ENCODE data around the gene HNRNPUL1. TPM values are rescaled to one million over a fixed set of nuclear protein-coding genes. Genes with fewer than 3 reads are reported as not detected.
"Not testable (repeated sequence)": the region's sequence is repeated elsewhere in the genome, so short reads cannot be mapped to it uniquely, and the experiment has no call there.

HNRNPUL1 gene
- total and polyA plus RNA-seq, 12 donors = 55.5 to 151 (median 106) TPM

DNA sequence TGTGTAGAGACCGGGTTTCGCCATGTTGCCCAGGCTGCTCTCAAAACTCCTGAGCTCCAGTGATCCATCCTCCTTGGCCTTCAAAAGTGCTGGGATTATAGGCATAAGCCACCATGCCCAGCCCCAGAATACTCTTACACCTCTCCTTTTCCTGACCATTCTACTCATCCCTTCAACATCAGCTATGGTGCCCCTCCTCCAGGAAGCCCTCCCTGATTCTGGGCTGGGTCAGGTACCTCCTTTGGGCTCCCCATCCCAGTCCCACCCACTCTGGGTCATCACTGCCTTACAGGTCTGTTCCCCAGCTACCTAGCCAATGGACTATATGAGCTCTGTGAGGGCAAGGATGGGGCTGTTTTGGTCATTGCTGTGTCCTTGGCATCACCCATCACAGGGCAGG lies 80.0 kb downstream of the HNRNPUL1 start:
- Histone ChIP-seq H3K27me3 (no peaks in the 10 kb centered on the region), H3K36me3 (peaks cover 0 to 97% (median 20%) of the 10 kb centered on the region in 9 donors), H3K4me1 (peaks cover 0 to 32% (median 2%) of the 10 kb centered on the region in 9 donors), H3K27ac (no peak overlapping the region), H3K9me3 (no peaks in the 10 kb centered on the region), H3K4me3 (no peak overlapping the region)
- no peak for ATAC-seq
- WGBS, 2 donors = 97 to 100% methylated on average over 2 of the region's 2 CpGs
- no peak for DNase-seq
- intact Hi-C loops (cut with DNase I) = no loop called here
- TF ChIP-seq, protein P1, sequence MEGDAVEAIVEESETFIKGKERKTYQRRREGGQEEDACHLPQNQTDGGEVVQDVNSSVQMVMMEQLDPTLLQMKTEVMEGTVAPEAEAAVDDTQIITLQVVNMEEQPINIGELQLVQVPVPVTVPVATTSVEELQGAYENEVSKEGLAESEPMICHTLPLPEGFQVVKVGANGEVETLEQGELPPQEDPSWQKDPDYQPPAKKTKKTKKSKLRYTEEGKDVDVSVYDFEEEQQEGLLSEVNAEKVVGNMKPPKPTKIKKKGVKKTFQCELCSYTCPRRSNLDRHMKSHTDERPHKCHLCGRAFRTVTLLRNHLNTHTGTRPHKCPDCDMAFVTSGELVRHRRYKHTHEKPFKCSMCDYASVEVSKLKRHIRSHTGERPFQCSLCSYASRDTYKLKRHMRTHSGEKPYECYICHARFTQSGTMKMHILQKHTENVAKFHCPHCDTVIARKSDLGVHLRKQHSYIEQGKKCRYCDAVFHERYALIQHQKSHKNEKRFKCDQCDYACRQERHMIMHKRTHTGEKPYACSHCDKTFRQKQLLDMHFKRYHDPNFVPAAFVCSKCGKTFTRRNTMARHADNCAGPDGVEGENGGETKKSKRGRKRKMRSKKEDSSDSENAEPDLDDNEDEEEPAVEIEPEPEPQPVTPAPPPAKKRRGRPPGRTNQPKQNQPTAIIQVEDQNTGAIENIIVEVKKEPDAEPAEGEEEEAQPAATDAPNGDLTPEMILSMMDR (IDR thresholded peaks at IDR 0.05) = no peak

DNA sequence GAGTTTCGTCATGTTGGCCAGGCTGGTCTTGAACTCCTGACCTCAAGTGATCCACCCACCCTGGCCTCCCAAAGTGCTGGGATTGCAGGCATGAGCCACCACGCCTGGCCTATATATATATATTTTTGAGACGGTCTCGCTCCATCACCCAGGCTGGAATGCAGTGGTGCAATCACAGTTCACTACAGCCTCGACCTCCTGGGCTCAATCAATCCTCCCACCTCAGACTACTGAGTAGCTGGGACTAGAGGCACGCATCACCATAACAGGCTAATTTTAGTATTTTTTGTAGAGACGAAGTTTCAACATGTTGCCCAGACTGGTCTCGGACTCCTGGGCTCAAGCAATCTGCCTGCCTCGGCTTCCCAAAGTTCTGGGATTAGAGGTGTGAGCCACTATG lies 82.7 kb downstream of the HNRNPUL1 start:
- H3K27ac ChIP-seq; intact Hi-C loops (cut with DNase I); DNase-seq; ATAC-seq; H3K9me3 ChIP-seq; H3K4me3 ChIP-seq; H3K27me3 ChIP-seq: not testable (repeated sequence)
- peaks cover 0 to 46% (median 22%) of the 10 kb centered on the region in 9 donors for H3K4me1 ChIP-seq
- WGBS, 2 donors = 92 to 97% methylated on average over 9 of the region's 9 CpGs
- H3K36me3 ChIP-seq = peaks cover 0 to 69% (median 8%) of the 10 kb centered on the region in 9 donors

DNA sequence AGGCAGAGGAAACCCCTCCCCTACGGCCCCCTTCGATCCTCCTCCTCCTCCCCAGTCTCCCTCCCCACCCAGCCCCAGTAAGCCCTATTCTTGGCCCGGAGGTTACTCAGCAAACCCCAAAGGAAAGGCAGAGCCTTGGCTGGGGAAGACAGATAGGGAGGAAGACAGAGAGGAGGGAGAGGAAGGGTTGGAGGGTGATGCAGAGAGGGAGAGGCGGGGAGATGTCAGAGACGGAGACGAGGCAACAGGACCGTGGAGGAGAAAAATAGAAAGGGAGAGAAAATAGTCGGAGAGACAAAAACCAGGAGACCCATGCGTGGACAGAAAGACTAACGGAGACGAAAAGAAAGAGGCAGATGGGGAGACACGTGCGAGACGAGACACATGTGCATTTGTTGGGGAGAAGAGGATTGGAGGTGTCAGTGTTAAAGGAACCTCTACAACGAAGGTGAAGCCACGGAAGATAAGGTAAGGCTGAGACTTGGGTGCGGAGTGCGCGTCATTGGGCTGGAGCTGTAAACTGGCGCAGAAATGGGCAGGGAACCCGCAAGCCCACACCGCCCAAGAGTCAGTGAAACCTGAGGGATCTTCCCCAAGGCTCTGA lies 86.7 kb downstream of the HNRNPUL1 start:
- peaks cover 0 to 62% (median 43%) of the 10 kb centered on the region in 9 donors for H3K4me1 ChIP-seq
- H3K27me3 ChIP-seq = peaks cover 0 to 5% (median 0%) of the 10 kb centered on the region in 7 donors
- H3K9me3 ChIP-seq = no peaks in the 10 kb centered on the region
- peak in 1 of 2 donors; percentile 26 for DNase-seq
- H3K27ac ChIP-seq = peak overlapping the region in 9 of 10 donors; percentile 81 to 98 (median 95)
- TF ChIP-seq, protein P1 (IDR thresholded peaks at IDR 0.05) = no peak
- peaks cover 0 to 32% (median 6%) of the 10 kb centered on the region in 9 donors for H3K36me3 ChIP-seq
- ATAC-seq = peak in 1 of 8 donors; percentile 19
- intact Hi-C loops (cut with DNase I) = loop anchor here in 8 of 10 donors (5.0 to 10.0 kb wide), 5 partner anchors 39 to 144 kb away; partner anchors contain the start of genes CCDC97 (in 6 of the 8), DMAC2 (in 1 of the 8), ERICH4 (in 1 of the 8) and HNRNPUL1 (in 1 of the 8)
- 11 to 16% methylated on average over 22 of the region's 22 CpGs for WGBS, 2 donors
- H3K4me3 ChIP-seq = peak overlapping the region; percentile 63 to 98 (median 79)

DNA sequence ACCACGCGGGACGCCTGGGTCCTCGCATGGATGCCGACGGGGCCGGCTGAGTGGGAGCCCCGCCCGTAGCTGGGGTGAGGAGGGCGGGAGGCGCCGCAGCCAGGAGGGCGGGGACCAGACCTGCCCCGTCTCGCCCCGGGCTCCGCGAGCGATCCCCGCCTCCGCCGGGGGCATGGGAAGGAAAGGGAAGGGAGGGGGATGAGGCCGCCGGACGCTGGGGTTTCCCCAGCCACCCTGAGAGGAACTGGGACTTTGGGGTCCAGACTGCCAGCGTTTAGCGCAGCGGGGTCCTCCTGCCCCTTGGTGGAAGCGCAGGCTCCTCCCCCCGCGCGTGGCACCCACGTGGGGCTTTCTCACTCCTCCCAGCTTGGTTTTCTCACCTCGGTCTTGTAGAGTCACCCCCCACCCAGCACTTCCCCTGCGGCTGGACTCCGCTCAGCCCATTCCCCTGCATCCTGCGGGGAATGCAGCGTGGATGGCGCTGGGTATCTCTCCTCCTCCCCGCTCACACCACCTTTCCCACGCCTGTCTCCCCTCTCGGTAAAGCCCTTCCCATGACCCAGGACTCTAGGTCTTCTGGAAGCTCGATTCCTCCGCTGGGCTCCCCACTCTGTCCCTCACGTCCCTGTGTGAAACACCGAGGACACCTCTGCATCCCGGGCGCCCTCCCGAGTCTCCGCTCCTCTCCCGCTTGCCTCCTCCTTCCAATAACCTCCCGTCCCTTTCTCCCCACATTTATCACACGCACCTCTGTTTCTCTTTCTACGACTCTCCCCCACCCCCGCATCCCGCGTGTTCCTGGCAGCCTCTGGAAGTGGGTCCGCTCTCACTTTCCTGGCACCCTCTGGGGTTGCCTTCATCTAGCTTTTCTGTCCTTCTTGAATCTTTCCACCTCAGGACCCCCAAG lies 87.4 kb downstream of the HNRNPUL1 start:
- Histone ChIP-seq H3K4me1 (peaks cover 0 to 65% (median 43%) of the 10 kb centered on the region in 9 donors), H3K4me3 (peak overlapping the region; percentile 63 to 98 (median 79)), H3K9me3 (no peaks in the 10 kb centered on the region), H3K36me3 (peaks cover 0 to 24% (median 6%) of the 10 kb centered on the region in 9 donors), H3K27ac (peak overlapping the region in 9 of 10 donors; percentile 81 to 98 (median 95)), H3K27me3 (peaks cover 0 to 5% (median 0%) of the 10 kb centered on the region in 7 donors)
- TF ChIP-seq, protein P1 (IDR thresholded peaks at IDR 0.05) = no peak
- peak; percentile 72 to 75 for DNase-seq
- intact Hi-C loops (cut with DNase I) = loop anchor here in 9 of 10 donors (1.0 to 10.0 kb wide), 8 partner anchors 24 to 144 kb away; partner anchors contain the start of genes CCDC97 (in 6 of the 9), DMAC2 (in 1 of the 9), ERICH4 (in 1 of the 9) and HNRNPUL1 (in 1 of the 9)
- WGBS, 2 donors = 1% methylated on average over 58 of the region's 58 CpGs
- ATAC-seq = peak; percentile 52 to 73 (median 63)

All from heart right ventricle (tissue), 16 donors.